Astrocyte (in vitro differentiated cells and primary cell): ENCODE results near the gene ARPP19. TPM values are rescaled to one million over a fixed set of nuclear protein-coding genes. Genes with fewer than 3 reads are reported as not detected.

Experiments used
- DNase-seq: peaks from one replicate; pipeline ENCODE4 v3.0.0-alpha.2; 2010; ENCODE audit warnings: low read depth
- FAIRE-seq: peaks from 2 replicates; lab custom pipeline; 2011; peaks lifted over from hg19 to GRCh38; lab: Jason Lieb, UNC
- H2AFZ ChIP-seq: 2 replicates; pipeline ENCODE4 v1.6.0; 2012; ENCODE audit warnings: low read depth, low read length, inconsistent platforms
- H3K27ac ChIP-seq: 2 replicates; pipeline ENCODE4 v1.5.1; 2011; ENCODE audit warnings: low read depth, low read length, inconsistent platforms
- H3K27me3 ChIP-seq: 2 replicates; pipeline ENCODE4 v1.6.0; 2011; ENCODE audit warnings: low read length, inconsistent platforms; ENCODE audit not compliant: insufficient read depth
- H3K36me3 ChIP-seq: 2 replicates; pipeline ENCODE4 v1.5.1; 2011; ENCODE audit warnings: low read length, inconsistent platforms; ENCODE audit not compliant: insufficient read depth
- H3K4me1 ChIP-seq: 2 replicates; pipeline ENCODE4 v1.5.1; 2011; ENCODE audit warnings: low read length, inconsistent platforms; ENCODE audit not compliant: insufficient read depth
- H3K4me2 ChIP-seq: 2 replicates; pipeline ENCODE4 v1.6.0; 2012; ENCODE audit warnings: low read length, inconsistent platforms
- H3K4me3 ChIP-seq: 2 replicates; pipeline ENCODE4 v1.5.1; 2011; ENCODE audit warnings: low read depth, mild to moderate bottlenecking, low read length, inconsistent platforms; ENCODE audit not compliant: insufficient read depth
- H3K79me2 ChIP-seq: 2 replicates; pipeline ENCODE4 v1.6.0; 2012; ENCODE audit warnings: mild to moderate bottlenecking, low read length, inconsistent platforms; ENCODE audit not compliant: insufficient read depth
- H3K9ac ChIP-seq: 2 replicates; pipeline ENCODE4 v1.6.0; 2012; ENCODE audit warnings: mild to moderate bottlenecking, low read length, inconsistent platforms
- H3K9me3 ChIP-seq: 2 replicates; pipeline ENCODE4 v1.5.1; 2012; ENCODE audit warnings: low read depth, mild to moderate bottlenecking, low read length, inconsistent platforms; ENCODE audit not compliant: insufficient read depth
- H4K20me1 ChIP-seq: 2 replicates; pipeline ENCODE4 v1.6.0; 2012; ENCODE audit warnings: low read length, inconsistent platforms; ENCODE audit not compliant: insufficient read depth
- H3K27ac Mint-ChIP-seq: one replicate; pipeline ENCODE4 v1.8.0; 2021; ENCODE audit warnings: mild to moderate bottlenecking, mixed read lengths; ENCODE audit not compliant: unreplicated experiment
- H3K27me3 Mint-ChIP-seq: one replicate; pipeline ENCODE4 v1.8.0; 2021; ENCODE audit warnings: low read depth, mixed read lengths; ENCODE audit not compliant: unreplicated experiment
- H3K36me3 Mint-ChIP-seq: one replicate; pipeline ENCODE4 v1.8.0; 2021; ENCODE audit warnings: low read depth, mixed read lengths; ENCODE audit not compliant: unreplicated experiment
- H3K4me1 Mint-ChIP-seq: one replicate; pipeline ENCODE4 v1.8.0; 2021; ENCODE audit warnings: low read depth, mixed read lengths; ENCODE audit not compliant: unreplicated experiment
- H3K4me3 Mint-ChIP-seq: one replicate; pipeline ENCODE4 v1.8.0; 2021; ENCODE audit warnings: mild to moderate bottlenecking, moderate library complexity, mixed read lengths; ENCODE audit not compliant: unreplicated experiment
- H3K9me3 Mint-ChIP-seq: one replicate; pipeline ENCODE4 v1.8.0; 2021; ENCODE audit warnings: mild to moderate bottlenecking, mixed read lengths; ENCODE audit not compliant: unreplicated experiment
- EZH2 ChIP-seq: IDR thresholded peaks from 2 replicates; pipeline ENCODE4 v1.6.1; 2012; ENCODE audit warnings: mild to moderate bottlenecking, low read length, inconsistent platforms; ENCODE audit not compliant: insufficient read depth
- total RNA-seq: library from RNA; stranded (reverse); gene quantifications from 2 replicates; pipeline ENCODE4 v1.2.1, GENCODE V29; 2021
- TF ChIP-seq, protein P1 (sequence below): IDR thresholded peaks from 2 replicates; pipeline ENCODE4 v1.5.1; 2011; ENCODE audit warnings: low read depth, mild to moderate bottlenecking, inconsistent platforms, low read length, moderate library complexity; ENCODE audit not compliant: insufficient read depth

The ARPP19 gene
- total RNA-seq, 1 donor from 2014 or later: 198 TPM

DNA sequence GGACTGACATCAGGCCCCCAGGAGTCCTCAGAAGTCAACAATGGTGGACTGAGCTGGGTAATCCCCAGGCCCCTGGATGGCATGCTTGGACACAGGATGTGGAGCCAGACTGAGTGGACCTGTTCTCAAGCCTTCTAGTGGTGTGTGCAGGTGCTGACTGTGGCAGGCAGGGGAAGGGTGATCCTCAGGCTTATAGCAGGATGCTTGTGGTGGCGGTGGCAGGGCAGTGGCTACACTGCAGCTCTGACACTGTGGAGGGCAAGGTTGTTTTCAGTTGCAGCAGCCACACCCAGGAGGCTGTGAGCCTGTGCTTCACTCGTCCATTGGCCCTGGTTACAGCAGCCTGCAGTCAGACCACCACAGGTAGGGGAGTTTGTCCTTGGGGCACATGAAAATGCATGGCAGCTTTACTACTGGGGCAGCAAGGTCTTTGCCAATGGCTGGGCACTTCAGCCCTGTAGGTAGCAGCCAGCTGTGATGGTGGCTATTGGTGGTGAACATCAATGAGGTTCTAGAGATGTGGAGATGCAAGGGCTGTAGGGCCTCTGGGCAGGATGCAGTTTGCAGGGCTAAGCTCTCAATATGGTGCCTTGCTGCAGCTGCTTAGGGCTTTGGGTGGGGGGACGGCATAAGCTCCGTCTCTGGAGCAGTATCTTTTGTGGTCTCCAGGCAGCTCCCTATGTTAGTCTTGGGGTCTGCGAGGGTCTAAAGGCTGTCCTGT is 22.6 kb downstream of the ARPP19 start:
- H3K36me3 Mint-ChIP-seq: peaks cover 18% of the 10 kb centered on the region
- Histone ChIP-seq H3K4me3 (no peak overlapping the region), H3K27me3 (no peaks in the 10 kb centered on the region), H3K9ac (no peak overlapping the region), H3K27ac (no peak overlapping the region), H4K20me1 (peaks cover 7% of the 10 kb centered on the region), H3K4me1 (no peaks in the 10 kb centered on the region), H3K4me2 (no peak overlapping the region), H3K79me2 (no peaks in the 10 kb centered on the region), H3K9me3 (no peaks in the 10 kb centered on the region), H3K36me3 (peaks cover 27% of the 10 kb centered on the region), H2AFZ (no peak overlapping the region)
- no peaks in the 10 kb centered on the region for H3K9me3 Mint-ChIP-seq
- no peak overlapping the region for H3K4me3 Mint-ChIP-seq
- DNase-seq: no peak
- no peaks in the 10 kb centered on the region for H3K4me1 Mint-ChIP-seq
- no peaks in the 10 kb centered on the region for H3K27me3 Mint-ChIP-seq
- TF ChIP-seq EZH2: no peak
- TF ChIP-seq, protein P1, sequence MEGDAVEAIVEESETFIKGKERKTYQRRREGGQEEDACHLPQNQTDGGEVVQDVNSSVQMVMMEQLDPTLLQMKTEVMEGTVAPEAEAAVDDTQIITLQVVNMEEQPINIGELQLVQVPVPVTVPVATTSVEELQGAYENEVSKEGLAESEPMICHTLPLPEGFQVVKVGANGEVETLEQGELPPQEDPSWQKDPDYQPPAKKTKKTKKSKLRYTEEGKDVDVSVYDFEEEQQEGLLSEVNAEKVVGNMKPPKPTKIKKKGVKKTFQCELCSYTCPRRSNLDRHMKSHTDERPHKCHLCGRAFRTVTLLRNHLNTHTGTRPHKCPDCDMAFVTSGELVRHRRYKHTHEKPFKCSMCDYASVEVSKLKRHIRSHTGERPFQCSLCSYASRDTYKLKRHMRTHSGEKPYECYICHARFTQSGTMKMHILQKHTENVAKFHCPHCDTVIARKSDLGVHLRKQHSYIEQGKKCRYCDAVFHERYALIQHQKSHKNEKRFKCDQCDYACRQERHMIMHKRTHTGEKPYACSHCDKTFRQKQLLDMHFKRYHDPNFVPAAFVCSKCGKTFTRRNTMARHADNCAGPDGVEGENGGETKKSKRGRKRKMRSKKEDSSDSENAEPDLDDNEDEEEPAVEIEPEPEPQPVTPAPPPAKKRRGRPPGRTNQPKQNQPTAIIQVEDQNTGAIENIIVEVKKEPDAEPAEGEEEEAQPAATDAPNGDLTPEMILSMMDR: no peak
- FAIRE-seq: no peak
- no peak overlapping the region for H3K27ac Mint-ChIP-seq

DNA sequence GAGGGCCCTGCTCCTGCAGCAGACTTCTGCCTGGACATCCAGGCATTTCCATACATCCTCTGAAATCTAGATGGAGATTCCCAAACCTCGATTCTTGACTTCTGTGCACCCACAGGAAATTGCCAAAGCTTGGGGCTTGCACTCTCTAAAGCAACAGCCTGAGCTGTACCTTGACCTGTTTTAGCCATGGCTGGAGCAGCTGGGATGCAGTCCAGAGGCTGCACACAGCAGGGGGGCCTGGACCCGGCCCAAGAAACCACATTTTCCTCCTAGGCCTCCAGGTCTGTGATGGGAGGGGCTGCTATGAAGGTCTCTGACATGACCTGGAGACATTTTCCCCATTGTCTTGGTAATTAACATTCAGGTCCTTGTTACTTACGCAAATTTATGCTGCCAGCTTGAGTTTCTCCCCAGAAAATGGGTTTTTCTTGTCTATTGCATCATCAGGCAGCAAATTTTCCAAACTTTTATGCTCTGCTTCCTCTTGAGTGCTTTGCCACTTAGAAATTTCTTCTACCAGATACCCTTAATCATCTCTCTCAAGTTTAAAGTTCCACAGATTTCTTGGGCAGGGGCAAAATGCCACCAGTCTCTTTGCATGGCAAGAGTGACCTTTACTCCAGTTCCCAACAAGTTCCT is 28.3 kb downstream of the ARPP19 start:
- no peaks in the 10 kb centered on the region for H3K27me3 ChIP-seq
- no peak for FAIRE-seq
- DNase-seq: no peak
- no peaks in the 10 kb centered on the region for H3K4me1 ChIP-seq
- TF ChIP-seq, protein P1: no peak
- TF ChIP-seq EZH2: no peak
- peaks cover 1% of the 10 kb centered on the region for H3K27me3 Mint-ChIP-seq
- no peaks in the 10 kb centered on the region for H3K4me1 Mint-ChIP-seq
- peaks cover 6% of the 10 kb centered on the region for H3K9me3 ChIP-seq
- no peak overlapping the region for H2AFZ ChIP-seq
- no peaks in the 10 kb centered on the region for H4K20me1 ChIP-seq
- H3K36me3 Mint-ChIP-seq: peaks cover 5% of the 10 kb centered on the region
- no peak overlapping the region for H3K4me3 ChIP-seq
- peaks cover 12% of the 10 kb centered on the region for H3K9me3 Mint-ChIP-seq
- no peak overlapping the region for H3K27ac ChIP-seq
- no peak overlapping the region for H3K4me3 Mint-ChIP-seq
- no peak overlapping the region for H3K9ac ChIP-seq
- no peak overlapping the region for H3K4me2 ChIP-seq
- H3K36me3 ChIP-seq: no peaks in the 10 kb centered on the region
- no peaks in the 10 kb centered on the region for H3K79me2 ChIP-seq
- no peak overlapping the region for H3K27ac Mint-ChIP-seq

DNA sequence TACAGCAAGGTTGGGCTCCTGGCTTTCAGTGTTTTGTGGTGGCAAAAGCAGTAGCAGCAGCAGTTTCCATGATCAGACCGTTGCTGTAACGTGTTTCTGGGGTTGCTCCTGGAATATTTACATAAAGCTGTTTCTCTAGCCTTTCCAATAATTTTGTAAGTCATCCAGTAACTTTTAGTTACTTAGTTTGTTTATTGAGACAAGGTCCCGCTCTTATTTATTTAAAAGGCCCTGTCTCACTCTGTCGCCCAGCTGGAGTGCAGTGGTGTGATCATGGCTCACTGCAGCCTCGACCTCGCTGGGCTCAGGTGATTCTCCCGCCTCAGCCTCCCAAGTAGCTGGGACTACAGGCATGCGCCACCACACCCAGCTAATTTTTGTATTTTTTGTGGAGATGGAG is 31.4 kb downstream of the ARPP19 start:
- H3K79me2 ChIP-seq: no peaks in the 10 kb centered on the region
- no peak overlapping the region for H3K9ac ChIP-seq
- no peak overlapping the region for H3K4me3 Mint-ChIP-seq
- peaks cover 12% of the 10 kb centered on the region for H3K9me3 Mint-ChIP-seq
- no peaks in the 10 kb centered on the region for H3K36me3 ChIP-seq
- H2AFZ ChIP-seq: no peak overlapping the region
- H3K9me3 ChIP-seq: peaks cover 6% of the 10 kb centered on the region
- no peak overlapping the region for H3K4me2 ChIP-seq
- H4K20me1 ChIP-seq: no peaks in the 10 kb centered on the region
- no peak overlapping the region for H3K27ac ChIP-seq
- H3K4me1 Mint-ChIP-seq: no peaks in the 10 kb centered on the region
- H3K27me3 ChIP-seq: peaks cover under 1% of the 10 kb centered on the region
- no peak overlapping the region for H3K4me3 ChIP-seq
- TF ChIP-seq, protein P1: no peak
- H3K4me1 ChIP-seq: no peaks in the 10 kb centered on the region
- peaks cover 12% of the 10 kb centered on the region for H3K27me3 Mint-ChIP-seq
- H3K27ac Mint-ChIP-seq: no peak overlapping the region
- FAIRE-seq (no peak), DNase-seq (no peak)
- no peaks in the 10 kb centered on the region for H3K36me3 Mint-ChIP-seq
